Fibroblast of lung (primary cell): ENCODE data around the gene TM4SF18. TPM values are rescaled to one million over a fixed set of nuclear protein-coding genes. Genes with fewer than 3 reads are reported as not detected.
A peak's percentile ranks its signal among the peaks of the same experiment; 100 is the strongest.

Experiments used
- DNase-seq, 2 donors: peaks; one replicate each; pipeline versions ENCODE4 v3.0.0 to v3.0.0-alpha.2; 2010; ENCODE audit warnings: low read depth in 2 of 2
- H2AFZ ChIP-seq: 2 replicates; pipeline ENCODE4 v1.5.1; 2012; ENCODE audit warnings: low read length, control low read depth, inconsistent platforms
- H3K27ac ChIP-seq: 2 replicates; pipeline ENCODE4 v1.5.1; 2011; ENCODE audit warnings: low read length, control low read depth; ENCODE audit not compliant: insufficient read depth
- H3K27me3 ChIP-seq: 2 replicates; pipeline ENCODE4 v1.5.1; 2011; ENCODE audit warnings: mild to moderate bottlenecking, low read length; ENCODE audit not compliant: control insufficient read depth, insufficient read depth
- H3K36me3 ChIP-seq: 2 replicates; pipeline ENCODE4 v1.5.1; 2011; ENCODE audit warnings: low read length; ENCODE audit not compliant: control insufficient read depth, insufficient read depth
- H3K4me1 ChIP-seq: 2 replicates; pipeline ENCODE4 v1.5.1; 2011; ENCODE audit warnings: low read length; ENCODE audit not compliant: control insufficient read depth, insufficient read depth; ENCODE audit errors: extremely low read depth
- H3K4me2 ChIP-seq: 2 replicates; pipeline ENCODE4 v1.5.1; 2011; ENCODE audit warnings: low read length, control low read depth; ENCODE audit not compliant: insufficient read depth; ENCODE audit errors: extremely low read depth
- H3K4me3 ChIP-seq, 4 experiments: fragments of 200-600 bp in 1 of 4; sonication (generic) in 1 of 4; replicated peaks in 1 of 4; 2 replicates each; pipeline ENCODE4 v1.5.1; 2011 to 2016; ENCODE audit warnings: low read length in 4 of 4, low read depth in 3 of 4, mild to moderate bottlenecking in 3 of 4, control low read depth in 2 of 4, inconsistent platforms in 1 of 4, mixed read lengths in 1 of 4; ENCODE audit not compliant: insufficient read depth in 1 of 4; ENCODE audit errors: control extremely low read depth in 1 of 4
- H3K79me2 ChIP-seq: 2 replicates; pipeline ENCODE4 v1.5.1; 2012; ENCODE audit warnings: mild to moderate bottlenecking, low read length, inconsistent platforms; ENCODE audit not compliant: control insufficient read depth, insufficient read depth
- H3K9ac ChIP-seq: 2 replicates; pipeline ENCODE4 v1.5.1; 2011; ENCODE audit warnings: mild to moderate bottlenecking, low read length, control low read depth; ENCODE audit not compliant: insufficient read depth
- H3K9me3 ChIP-seq: 2 replicates; pipeline ENCODE4 v1.5.1; 2012; ENCODE audit warnings: low read depth, low read length; ENCODE audit not compliant: control insufficient read depth, insufficient read depth
- H4K20me1 ChIP-seq: 2 replicates; pipeline ENCODE4 v1.5.1; 2011; ENCODE audit warnings: low read length; ENCODE audit not compliant: control insufficient read depth, insufficient read depth; ENCODE audit errors: extremely low read depth
- CTCF ChIP-seq, 2 donors: IDR thresholded peaks in 1 of 2; conservative IDR thresholded peaks in 1 of 2; 1 replicate in 1 of 2; 2 replicates in 1 of 2; pipeline ENCODE4 v1.5.1; 2011 to 2012; ENCODE audit warnings: low read length in 2 of 2, control low read depth in 1 of 2, inconsistent platforms in 1 of 2, low read depth in 1 of 2, mild to moderate bottlenecking in 1 of 2
- EZH2 ChIP-seq: IDR thresholded peaks from 2 replicates; pipeline ENCODE4 v1.5.1; 2012; ENCODE audit warnings: low read length, control low read depth, mild to moderate bottlenecking; ENCODE audit errors: missing control alignments
- polyA plus RNA-seq, 2 donors: library from polyadenylated mRNA; depleted of rRNA in 1 of 2; stranded (reverse) in 1 of 2; unstranded in 1 of 2; fragments of >200 nt; gene quantifications; 2 replicates each; pipeline ENCODE4 v1.2.1, GENCODE V29; 2011 to 2012; ENCODE audit warnings: missing spikeins in 1 of 2
- total RNA-seq: library from RNA; depleted of rRNA; stranded (reverse); fragments of >200 nt; gene quantifications from 2 replicates; pipeline ENCODE4 v1.2.1, GENCODE V29; 2014

TM4SF18 gene
- total and polyA plus RNA-seq, 2 donors (not counting 1 experiment from before 2014, with no cell fraction given), result not detected

DNA sequence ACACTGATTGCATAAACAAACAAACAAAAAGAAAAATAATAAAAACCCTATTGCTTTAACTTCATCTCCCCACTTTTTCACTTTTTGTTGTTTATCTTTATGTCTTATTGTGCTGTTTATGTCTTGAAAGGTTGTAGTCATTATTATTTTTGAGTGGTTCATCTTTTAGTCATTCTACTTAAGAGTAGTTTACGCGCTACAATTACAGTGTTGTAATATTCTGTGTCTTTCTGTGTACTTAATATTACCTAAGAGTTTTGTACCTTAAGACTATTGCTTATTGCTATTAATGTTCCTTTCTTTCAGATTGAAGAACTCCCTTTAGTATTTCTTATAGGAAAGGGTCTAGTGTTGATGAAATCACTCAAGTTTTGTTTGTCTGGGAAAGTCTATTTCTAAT is 28.1 kb downstream of the TM4SF18 start:
- Histone ChIP-seq H3K9me3 (no peaks in the 10 kb centered on the region), H3K4me1 (peaks cover 4% of the 10 kb centered on the region), H3K27me3 (no peaks in the 10 kb centered on the region), H3K27ac (no peak overlapping the region), H3K36me3 (no peaks in the 10 kb centered on the region), H3K4me3 (no peak overlapping the region), H3K4me2 (no peak overlapping the region), H3K79me2 (no peaks in the 10 kb centered on the region), H2AFZ (no peak overlapping the region), H3K9ac (no peak overlapping the region), H4K20me1 (no peaks in the 10 kb centered on the region)
- DNase-seq, result no peak
- no peak for TF ChIP-seq EZH2
- TF ChIP-seq CTCF (conservative IDR thresholded peaks at IDR 0.05 in 1 of 2, IDR thresholded peaks at IDR 0.05 in 1 of 2; ENCODE audit: low read depth in 1 of 2, low read length in 2 of 2), result no peak

DNA sequence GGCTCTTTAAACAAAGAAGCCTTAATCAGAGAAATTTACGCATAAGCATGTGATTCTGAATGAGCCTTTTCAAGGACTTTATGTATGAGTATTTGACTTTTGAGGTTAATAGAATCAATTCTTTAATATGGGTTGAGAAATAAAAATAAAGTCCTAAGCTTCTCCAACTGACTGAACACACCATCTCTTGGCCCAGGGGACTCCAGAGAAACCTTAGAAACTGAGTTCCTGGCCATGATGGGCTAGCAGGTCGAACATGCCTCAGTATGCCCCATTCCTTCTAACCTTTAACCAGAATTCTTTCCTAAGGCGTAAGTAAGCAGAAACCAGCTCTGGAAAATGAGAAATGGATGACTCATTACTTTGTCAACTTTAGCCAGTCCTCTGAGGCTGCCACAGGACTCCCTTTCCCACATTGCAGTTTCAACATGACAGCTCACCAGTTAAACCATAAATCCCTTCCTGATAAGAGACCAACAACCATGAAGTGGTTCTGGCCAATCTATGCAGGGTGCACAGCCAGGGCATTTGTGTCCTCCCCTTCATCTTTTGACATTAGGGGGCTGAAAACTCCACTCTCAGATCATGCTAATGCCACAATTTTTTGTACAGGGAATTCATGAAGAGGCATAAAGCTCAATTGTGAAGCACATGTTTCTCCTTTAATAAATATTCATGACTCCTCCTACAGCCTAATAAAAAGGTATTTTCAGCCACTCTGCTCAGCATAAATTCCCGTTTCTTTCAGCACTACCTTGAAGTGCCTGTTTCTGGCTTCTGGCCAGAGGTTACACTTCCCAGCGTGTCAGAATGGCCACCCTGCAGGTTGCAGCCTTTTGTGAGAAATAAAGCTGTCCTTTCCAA is 33.3 kb downstream of the TM4SF18 start:
- TF ChIP-seq CTCF (conservative IDR thresholded peaks at IDR 0.05 in 1 of 2, IDR thresholded peaks at IDR 0.05 in 1 of 2; ENCODE audit: low read depth in 1 of 2, low read length in 2 of 2) (no peak), EZH2 (no peak)
- H3K4me3 ChIP-seq, result no peak overlapping the region
- no peaks in the 10 kb centered on the region for H4K20me1 ChIP-seq
- H3K9me3 ChIP-seq, result no peaks in the 10 kb centered on the region
- no peak overlapping the region for H2AFZ ChIP-seq
- H3K27ac ChIP-seq, result peak overlapping the region; percentile 46
- peaks cover 14% of the 10 kb centered on the region for H3K4me1 ChIP-seq
- H3K4me2 ChIP-seq, result peak overlapping the region; percentile 30
- no peaks in the 10 kb centered on the region for H3K27me3 ChIP-seq
- H3K79me2 ChIP-seq, result no peaks in the 10 kb centered on the region
- H3K36me3 ChIP-seq, result no peaks in the 10 kb centered on the region
- H3K9ac ChIP-seq, result no peak overlapping the region
- DNase-seq, result peak; percentile 97 to 98

- Histone ChIP-seq H3K9me3 (no peaks in the 10 kb centered on the region), H3K36me3 (no peaks in the 10 kb centered on the region), H2AFZ (no peak overlapping the region), H3K79me2 (no peaks in the 10 kb centered on the region), H4K20me1 (no peaks in the 10 kb centered on the region), H3K4me2 (no peak overlapping the region), H3K27ac (no peak overlapping the region), H3K9ac (no peak overlapping the region), H3K4me1 (peaks cover 14% of the 10 kb centered on the region), H3K4me3 (no peak overlapping the region), H3K27me3 (no peaks in the 10 kb centered on the region)
- DNase-seq, result no peak
- TF ChIP-seq EZH2, result no peak
- no peak for TF ChIP-seq CTCF (conservative IDR thresholded peaks at IDR 0.05 in 1 of 2, IDR thresholded peaks at IDR 0.05 in 1 of 2; ENCODE audit: low read depth in 1 of 2, low read length in 2 of 2)
Observed at GRCh38 chr3:149296972-149297371, 36.5 kb downstream of the TM4SF18 start.
